ENCODE results near the gene ATP5MC2.

ATP5MC2 gene

GRCh38 chr12:53667080-53667479 is 8.8 kb downstream of the ATP5MC2 start:
- Histone ChIP-seq H3K27ac (no peak overlapping the region), H3K36me3 (peaks cover 75% of the 10 kb centered on the region), H3K27me3 (no peaks in the 10 kb centered on the region), H3K4me1 (ENCODE audit: control insufficient read depth in 1 of 2, insufficient read depth in 1 of 2, low read depth in 1 of 2, low read length in 1 of 2) (no peaks in the 10 kb centered on the region), H3K9me3 (no peaks in the 10 kb centered on the region), H3K4me3 (ENCODE audit: low read depth in 1 of 2, low read length in 1 of 2) (no peak overlapping the region)
- TF ChIP-seq, protein P1, sequence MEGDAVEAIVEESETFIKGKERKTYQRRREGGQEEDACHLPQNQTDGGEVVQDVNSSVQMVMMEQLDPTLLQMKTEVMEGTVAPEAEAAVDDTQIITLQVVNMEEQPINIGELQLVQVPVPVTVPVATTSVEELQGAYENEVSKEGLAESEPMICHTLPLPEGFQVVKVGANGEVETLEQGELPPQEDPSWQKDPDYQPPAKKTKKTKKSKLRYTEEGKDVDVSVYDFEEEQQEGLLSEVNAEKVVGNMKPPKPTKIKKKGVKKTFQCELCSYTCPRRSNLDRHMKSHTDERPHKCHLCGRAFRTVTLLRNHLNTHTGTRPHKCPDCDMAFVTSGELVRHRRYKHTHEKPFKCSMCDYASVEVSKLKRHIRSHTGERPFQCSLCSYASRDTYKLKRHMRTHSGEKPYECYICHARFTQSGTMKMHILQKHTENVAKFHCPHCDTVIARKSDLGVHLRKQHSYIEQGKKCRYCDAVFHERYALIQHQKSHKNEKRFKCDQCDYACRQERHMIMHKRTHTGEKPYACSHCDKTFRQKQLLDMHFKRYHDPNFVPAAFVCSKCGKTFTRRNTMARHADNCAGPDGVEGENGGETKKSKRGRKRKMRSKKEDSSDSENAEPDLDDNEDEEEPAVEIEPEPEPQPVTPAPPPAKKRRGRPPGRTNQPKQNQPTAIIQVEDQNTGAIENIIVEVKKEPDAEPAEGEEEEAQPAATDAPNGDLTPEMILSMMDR (IDR thresholded peaks at IDR 0.05) = no peak

- Histone ChIP-seq H3K27me3 (no peaks in the 10 kb centered on the region), H3K9me3 (no peaks in the 10 kb centered on the region), H3K4me1 (ENCODE audit: control insufficient read depth in 1 of 2, insufficient read depth in 1 of 2, low read depth in 1 of 2, low read length in 1 of 2) (no peaks in the 10 kb centered on the region), H3K27ac (no peak overlapping the region), H3K4me3 (ENCODE audit: low read depth in 1 of 2, low read length in 1 of 2) (no peak overlapping the region), H3K36me3 (peaks cover 61% of the 10 kb centered on the region)
- TF ChIP-seq, protein P1 (IDR thresholded peaks at IDR 0.05) = no peak
Measured at GRCh38 chr12:53664936-53665335, 10.9 kb downstream of the ATP5MC2 start.

GRCh38 chr12:53664191-53664590 is 11.7 kb downstream of the ATP5MC2 start:
- H3K36me3 ChIP-seq = peaks cover 54% of the 10 kb centered on the region
- TF ChIP-seq, protein P1 (IDR thresholded peaks at IDR 0.05) = no peak

GRCh38 chr12:53660041-53660440 is 15.8 kb downstream of the ATP5MC2 start:
- Histone ChIP-seq H3K4me3 (ENCODE audit: low read depth in 1 of 2, low read length in 1 of 2) (no peak overlapping the region), H3K27ac (no peak overlapping the region), H3K4me1 (ENCODE audit: control insufficient read depth in 1 of 2, insufficient read depth in 1 of 2, low read depth in 1 of 2, low read length in 1 of 2) (no peaks in the 10 kb centered on the region), H3K27me3 (no peaks in the 10 kb centered on the region), H3K36me3 (peaks cover 20% of the 10 kb centered on the region), H3K9me3 (no peaks in the 10 kb centered on the region)
- TF ChIP-seq, protein P1 (IDR thresholded peaks at IDR 0.05) = no peak

More at GRCh38 chr12:53664191-53664590, 11.7 kb downstream of the ATP5MC2 start:
- no peaks in the 10 kb centered on the region for H3K9me3 ChIP-seq
- H3K27me3 ChIP-seq = no peaks in the 10 kb centered on the region
- no peak overlapping the region for H3K27ac ChIP-seq
- H3K4me3 ChIP-seq (ENCODE audit: low read depth in 1 of 2, low read length in 1 of 2) = no peak overlapping the region
- H3K4me1 ChIP-seq (ENCODE audit: control insufficient read depth in 1 of 2, insufficient read depth in 1 of 2, low read depth in 1 of 2, low read length in 1 of 2) = no peaks in the 10 kb centered on the region

DNA sequence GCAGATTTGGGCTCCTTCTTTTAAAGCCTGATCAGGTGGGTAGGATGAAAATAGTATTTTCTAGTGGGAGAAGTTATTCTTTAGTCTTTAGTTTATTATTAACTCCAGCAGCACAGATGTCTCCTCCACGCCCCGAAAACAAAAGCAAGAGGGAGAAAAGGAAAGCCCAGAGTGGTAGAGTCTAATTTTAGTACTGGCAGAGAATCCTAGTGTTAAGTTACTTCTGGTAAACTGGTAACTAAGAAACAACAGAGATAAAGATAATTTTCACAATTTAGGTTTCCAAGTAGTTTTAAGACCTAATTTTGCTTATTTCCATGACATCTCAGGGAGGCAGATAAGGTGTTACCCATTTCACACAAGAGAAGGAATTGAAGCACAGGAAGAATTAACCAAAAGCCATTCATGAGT is 16.3 kb downstream of the ATP5MC2 start:
- Histone ChIP-seq H3K36me3 (peaks cover 16% of the 10 kb centered on the region), H3K27ac (no peak overlapping the region)

More for the DNA sequence above, 16.3 kb downstream of the ATP5MC2 start:
- Histone ChIP-seq H3K9me3 (no peaks in the 10 kb centered on the region), H3K27me3 (no peaks in the 10 kb centered on the region), H3K4me1 (ENCODE audit: control insufficient read depth in 1 of 2, insufficient read depth in 1 of 2, low read depth in 1 of 2, low read length in 1 of 2) (no peaks in the 10 kb centered on the region), H3K4me3 (ENCODE audit: low read depth in 1 of 2, low read length in 1 of 2) (no peak overlapping the region)
- TF ChIP-seq, protein P1 (IDR thresholded peaks at IDR 0.05) = no peak

Data from neutrophil (primary cell).